HepG2 (cell line): ENCODE results near the gene NUP153.

Source experiments
- NR2C2 ChIP-seq: sonication (generic); formaldehyde crosslinking; IDR thresholded peaks from 2 replicates; pipeline ENCODE4 v1.4.0; 2020; ENCODE audit warnings: missing genetic modification reagents, mild to moderate bottlenecking, moderate library complexity, borderline replicate concordance
- TRIM24 ChIP-seq: sonication (generic); formaldehyde crosslinking; IDR thresholded peaks from 2 replicates; pipeline ENCODE4 v1.8.0; 2022; ENCODE audit warnings: mild to moderate bottlenecking, missing genetic modification reagents

GRCh38 chr6:17729223-17730077, 22.7 kb upstream of the NUP153 start:
- TF ChIP-seq NR2C2 (CRISPR knock-in tag) (no peak), TRIM24 (CRISPR knock-in tag) (no peak)
